IPS-18a (cell line): ENCODE results near the gene MRPS25.
"Not testable (repeated sequence)": the region's sequence is repeated elsewhere in the genome, so short reads cannot be mapped to it uniquely, and the experiment has no call there.

Experiments
- H3K27ac ChIP-seq: one replicate; pipeline ENCODE4 v1.5.1; 2013; ENCODE audit warnings: low read length
- H3K27me3 ChIP-seq: one replicate; pipeline ENCODE4 v1.6.1; 2013; ENCODE audit warnings: mild to moderate bottlenecking, low read length; ENCODE audit not compliant: control insufficient read depth, insufficient read depth
- H3K36me3 ChIP-seq: one replicate; pipeline ENCODE4 v1.6.1; 2013; ENCODE audit warnings: low read depth, low read length; ENCODE audit not compliant: control insufficient read depth
- H3K4me1 ChIP-seq: one replicate; pipeline ENCODE4 v1.6.1; 2013; ENCODE audit warnings: low read depth, low read length; ENCODE audit not compliant: control insufficient read depth
- H3K4me3 ChIP-seq: one replicate; pipeline ENCODE4 v1.5.1; 2013; ENCODE audit warnings: low read length
- H3K9ac ChIP-seq: one replicate; pipeline ENCODE4 v1.6.1; 2013; ENCODE audit warnings: mild to moderate bottlenecking, low read length, moderate library complexity
- H3K9me3 ChIP-seq: one replicate; pipeline ENCODE4 v1.6.1; 2013; ENCODE audit warnings: low read depth, low read length; ENCODE audit not compliant: control insufficient read depth

The MRPS25 gene

GRCh38 chr3:15009167-15009566 lies 55.9 kb downstream of the MRPS25 start:
- Histone ChIP-seq H3K27ac (no peak overlapping the region), H3K9ac (no peak overlapping the region), H3K4me3 (no peak overlapping the region), H3K4me1 (no peaks in the 10 kb centered on the region), H3K27me3 (no peaks in the 10 kb centered on the region), H3K36me3 (peaks cover 24% of the 10 kb centered on the region), H3K9me3 (no peaks in the 10 kb centered on the region)

- Histone ChIP-seq H3K4me3 (no peak overlapping the region), H3K9ac (no peak overlapping the region), H3K27me3 (no peaks in the 10 kb centered on the region), H3K36me3 (peaks cover 18% of the 10 kb centered on the region), H3K9me3 (no peaks in the 10 kb centered on the region), H3K27ac (no peak overlapping the region), H3K4me1 (no peaks in the 10 kb centered on the region)
Measured at GRCh38 chr3:15007681-15008141, 57.4 kb downstream of the MRPS25 start.

- H3K4me3 ChIP-seq, H3K27ac ChIP-seq, H3K9me3 ChIP-seq, H3K27me3 ChIP-seq, H3K4me1 ChIP-seq, H3K36me3 ChIP-seq, H3K9ac ChIP-seq: not testable (repeated sequence)
Measured at GRCh38 chr3:14999182-14999581, 65.9 kb downstream of the MRPS25 start.
